ENCODE measurements around the gene NF1. TPM values are rescaled to one million over a fixed set of nuclear protein-coding genes. Genes with fewer than 3 reads are reported as not detected.
"Not testable (repeated sequence)": the region's sequence is repeated elsewhere in the genome, so short reads cannot be mapped to it uniquely, and the experiment has no call there.

Gene NF1
- total RNA-seq, 1 experiment from 2014 or later, result 41.0 TPM

- no peak for DNase-seq (ENCODE audit: low spot score)
Measured at GRCh38 chr17:31078290-31078689, 16.5 kb upstream of the NF1 start.

GRCh38 chr17:31079731-31080130 lies 15.0 kb upstream of the NF1 start:
- DNase-seq (ENCODE audit: low spot score), result no peak

- DNase-seq (ENCODE audit: low spot score), result no peak
Measured at GRCh38 chr17:31085563-31085962, 9.2 kb upstream of the NF1 start.

GRCh38 chr17:31089471-31089870 lies 5.3 kb upstream of the NF1 start:
- DNase-seq (ENCODE audit: low spot score), result no peak

- not testable (repeated sequence) for DNase-seq (ENCODE audit: low spot score)
Measured at GRCh38 chr17:31090650-31091049, 4.1 kb upstream of the NF1 start.

- no peak for DNase-seq (ENCODE audit: low spot score)
Measured at GRCh38 chr17:31092475-31093064, 2.2 kb upstream of the NF1 start.

GRCh38 chr17:31093866-31094599 lies 744 bp upstream of the NF1 start:
- DNase-seq (ENCODE audit: low spot score), result no peak

GRCh38 chr17:31095236-31096105 lies 694 bp downstream of the NF1 start:
- DNase-seq (ENCODE audit: low spot score), result peak; percentile 64

- DNase-seq (ENCODE audit: low spot score), result peak; percentile 43
Measured at GRCh38 chr17:31096106-31096436, 1.3 kb downstream of the NF1 start.

- DNase-seq (ENCODE audit: low spot score), result no peak
Measured at GRCh38 chr17:31099016-31099415, 4.2 kb downstream of the NF1 start.

GRCh38 chr17:31100840-31101459 lies 6.2 kb downstream of the NF1 start:
- DNase-seq (ENCODE audit: low spot score), result no peak

GRCh38 chr17:31101943-31102342 lies 7.2 kb downstream of the NF1 start:
- DNase-seq (ENCODE audit: low spot score), result no peak

GRCh38 chr17:31105991-31106390 lies 11.2 kb downstream of the NF1 start:
- no peak for DNase-seq (ENCODE audit: low spot score)

- no peak for DNase-seq (ENCODE audit: low spot score)
Measured at GRCh38 chr17:31111183-31111582, 16.4 kb downstream of the NF1 start.

GRCh38 chr17:31112001-31112661 lies 17.4 kb downstream of the NF1 start:
- no peak for DNase-seq (ENCODE audit: low spot score)

GRCh38 chr17:31113368-31113767 lies 18.6 kb downstream of the NF1 start:
- DNase-seq (ENCODE audit: low spot score), result not testable (repeated sequence)

- no peak for DNase-seq (ENCODE audit: low spot score)
Measured at GRCh38 chr17:31113939-31114338, 19.2 kb downstream of the NF1 start.

- no peak for DNase-seq (ENCODE audit: low spot score)
Measured at GRCh38 chr17:31114956-31115555, 20.3 kb downstream of the NF1 start.

- no peak for DNase-seq (ENCODE audit: low spot score)
Measured at GRCh38 chr17:31116167-31116566, 21.4 kb downstream of the NF1 start.

GRCh38 chr17:31122746-31123145 lies 28.0 kb downstream of the NF1 start:
- no peak for DNase-seq (ENCODE audit: low spot score)

GRCh38 chr17:31126318-31126717 lies 31.5 kb downstream of the NF1 start:
- DNase-seq (ENCODE audit: low spot score), result no peak
